Astrocyte of the cerebellum (primary cell): Measurements from ENCODE around the gene NDUFV2.

Source experiments
- DNase-seq: peaks from one replicate; pipeline ENCODE4 v3.0.0-alpha.2; 2011; ENCODE audit warnings: low read depth
- H3K4me3 ChIP-seq: 2 replicates; pipeline ENCODE4 v1.5.1; 2011; ENCODE audit warnings: mild to moderate bottlenecking, low read depth, low read length, moderate library complexity
- CTCF ChIP-seq: IDR thresholded peaks from 2 replicates; pipeline ENCODE4 v1.5.1; 2012; ENCODE audit warnings: low read length, low read depth, moderate library complexity, mild to moderate bottlenecking; ENCODE audit errors: missing control alignments
- in situ Hi-C: cut with HindIII; loops from 2 replicates; pipeline ENCODE4 v1.10.0; 2017; ENCODE audit warnings: low sequenced_read_pairs

NDUFV2 gene

DNA sequence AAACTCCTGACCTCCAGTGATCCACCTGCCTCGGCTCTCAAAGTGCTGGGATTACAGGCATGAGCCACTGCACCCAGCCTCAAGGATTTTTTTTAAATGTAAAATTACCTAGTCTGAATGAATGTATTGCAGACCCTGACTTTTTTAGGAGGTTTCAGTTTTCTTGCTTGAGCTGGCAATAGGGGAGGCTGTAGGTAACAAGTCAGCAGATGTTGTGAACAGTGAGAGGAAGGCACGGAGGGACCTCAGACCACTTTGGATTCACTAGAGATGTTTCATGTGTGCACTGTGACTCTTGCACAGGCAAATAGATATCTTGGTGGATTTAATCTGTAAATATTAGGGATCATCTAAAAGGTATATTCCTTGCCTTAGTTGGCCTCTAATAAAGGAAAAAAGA, 6.4 kb downstream of the NDUFV2 start:
- in situ Hi-C loops = no loop called here
- no peak overlapping the region for H3K4me3 ChIP-seq
- no peak for DNase-seq
- TF ChIP-seq CTCF = no peak

DNA sequence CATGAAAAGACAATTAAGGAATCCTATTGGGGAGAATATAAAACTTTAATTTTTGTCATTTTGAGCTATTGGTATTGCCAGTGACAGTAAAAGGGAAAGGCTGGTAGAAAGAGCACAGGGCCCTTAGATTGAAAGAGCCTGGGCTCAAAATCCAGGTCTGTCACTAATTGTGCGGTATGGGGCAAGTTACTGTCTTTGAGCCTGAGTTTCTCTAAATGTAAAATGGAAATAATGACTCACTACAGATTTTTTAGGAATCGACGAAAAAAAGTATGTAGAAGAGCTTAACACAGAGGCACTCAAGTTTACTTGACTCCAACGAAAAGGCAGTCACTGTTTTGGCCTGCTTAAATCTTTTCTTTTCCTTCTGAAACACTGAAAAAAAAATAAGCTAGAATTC, 7.0 kb downstream of the NDUFV2 start:
- no peak overlapping the region for H3K4me3 ChIP-seq
- TF ChIP-seq CTCF = no peak
- no peak for DNase-seq
- in situ Hi-C loops = no loop called here

- in situ Hi-C loops = no loop called here
- no peak for DNase-seq
- no peak overlapping the region for H3K4me3 ChIP-seq
- TF ChIP-seq CTCF = no peak
These were observed 11.1 kb downstream of the NDUFV2 start for GRCh38 chr18:9113468-9114149.

DNA sequence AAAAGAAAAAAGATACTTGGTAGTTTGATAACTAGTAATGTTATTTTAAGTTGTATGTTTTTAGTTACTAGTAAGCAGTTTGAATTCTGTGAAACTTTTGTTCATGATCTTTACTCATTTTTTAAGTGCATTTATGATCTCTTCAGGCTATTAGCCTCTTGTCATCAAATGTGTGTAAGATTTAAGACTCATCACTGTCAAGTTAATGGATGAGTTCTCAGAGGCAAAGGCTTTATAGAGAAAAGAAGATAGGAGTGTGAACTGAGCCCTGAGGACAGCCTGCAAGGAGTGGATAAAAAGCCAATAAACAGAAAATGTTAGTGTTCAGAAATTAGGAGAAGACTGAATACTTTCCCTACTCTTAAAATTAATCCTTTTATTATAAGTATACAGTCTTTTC, 13.5 kb downstream of the NDUFV2 start:
- in situ Hi-C loops = no loop called here
- DNase-seq = no peak
- TF ChIP-seq CTCF = no peak
- H3K4me3 ChIP-seq = no peak overlapping the region

DNA sequence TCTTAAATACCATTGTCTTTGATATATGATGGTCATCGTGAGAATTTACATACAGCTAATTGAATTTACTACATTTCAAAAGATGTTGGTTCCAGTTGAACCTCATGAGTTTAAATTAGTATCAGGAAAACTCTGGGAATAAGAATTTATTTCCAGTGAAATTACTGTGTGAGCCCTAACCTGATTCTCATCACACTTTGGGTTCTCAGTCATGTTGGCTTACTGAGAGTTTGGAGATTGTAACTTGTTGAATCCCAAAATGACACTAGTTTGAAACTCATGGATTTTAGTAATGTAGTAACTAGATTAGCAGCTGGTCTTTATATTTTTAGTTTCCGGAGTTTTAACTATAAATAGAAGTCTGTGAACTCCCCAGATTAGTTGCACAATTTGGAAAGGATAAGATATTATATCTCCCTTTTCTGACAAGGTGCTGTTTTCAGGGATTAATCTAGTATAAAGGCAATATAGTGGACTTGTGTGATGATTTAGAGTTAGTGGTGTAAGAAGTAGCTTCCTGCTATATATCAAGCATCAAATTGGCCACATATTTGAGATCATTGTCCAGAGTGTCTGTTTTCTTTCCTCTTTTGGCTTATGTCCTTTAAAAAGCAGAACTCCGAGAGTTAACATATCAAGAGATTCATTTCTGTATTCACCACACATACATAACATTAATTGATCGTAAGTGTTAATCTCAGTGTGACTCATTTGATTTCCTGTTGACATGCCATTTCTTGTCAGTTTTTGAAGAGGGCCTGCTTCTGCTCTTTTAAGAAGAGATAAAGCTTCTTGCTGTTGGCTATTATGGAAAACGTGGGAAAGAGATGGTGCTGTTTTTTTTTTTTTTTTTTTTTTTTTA, 15.7 kb downstream of the NDUFV2 start:
- no peak for TF ChIP-seq CTCF
- H3K4me3 ChIP-seq = no peak overlapping the region
- no peak for DNase-seq
- in situ Hi-C loops = no loop called here

DNA sequence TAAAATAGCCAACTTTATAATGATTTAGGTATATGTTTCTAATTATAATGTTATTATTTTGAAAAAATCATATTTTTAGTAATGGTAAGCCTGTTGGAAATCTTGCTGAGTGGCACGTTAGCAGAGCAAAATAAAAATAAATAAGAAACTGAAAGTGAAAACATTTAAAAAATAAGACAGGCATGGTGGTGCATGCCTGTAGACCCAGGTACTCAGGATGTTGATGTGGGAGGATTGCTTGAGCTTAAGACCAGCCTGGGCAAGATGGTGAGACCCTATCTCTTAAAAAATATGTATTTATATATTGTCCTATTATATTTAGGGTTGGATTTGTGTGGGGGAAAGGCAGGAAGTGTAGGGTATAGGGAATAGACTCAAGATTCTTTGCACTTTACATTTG, 18.3 kb downstream of the NDUFV2 start:
- no peak for TF ChIP-seq CTCF
- no peak overlapping the region for H3K4me3 ChIP-seq
- no peak for DNase-seq
- in situ Hi-C loops = no loop called here
